ENCODE results near the gene DCHS1.

DCHS1 gene

DNA sequence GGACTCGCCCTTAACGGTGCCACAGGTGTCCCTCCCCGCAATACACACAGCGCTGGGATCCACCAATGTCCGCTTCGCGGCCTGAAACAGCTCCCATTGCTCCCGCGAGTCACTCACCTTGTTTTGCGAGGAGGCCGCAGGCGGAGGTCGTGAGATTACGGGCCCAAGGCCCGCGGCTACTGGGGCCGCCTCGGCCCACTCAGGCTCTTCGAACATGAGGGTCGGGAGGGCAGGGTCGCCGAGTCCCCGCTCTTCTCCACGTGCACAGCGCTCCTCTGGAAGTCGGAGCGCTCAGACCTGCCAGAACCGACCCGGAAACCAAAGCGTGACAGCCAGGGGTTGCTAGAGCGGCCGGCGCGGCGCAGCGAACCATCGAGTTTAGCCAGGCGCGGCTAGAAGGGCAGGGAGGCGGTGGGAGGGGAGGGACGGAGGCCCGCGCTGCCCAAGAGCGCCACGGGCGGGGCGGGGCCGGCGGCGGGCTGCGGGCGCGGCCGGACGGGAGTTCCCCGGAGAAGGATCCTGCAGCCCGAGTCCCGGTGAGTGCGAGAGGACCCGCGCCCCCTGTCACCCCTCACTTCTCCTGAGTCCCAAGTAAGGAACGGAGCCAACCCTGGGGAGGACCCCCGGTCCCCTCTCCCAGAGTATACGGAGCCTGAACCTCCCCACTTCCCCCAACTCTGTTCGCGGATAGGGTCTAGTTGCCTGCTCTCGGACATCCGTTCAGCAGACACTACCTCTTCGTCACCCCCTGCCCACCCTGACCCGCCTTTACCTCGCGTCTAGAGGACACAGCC lies 52.1 kb downstream of the DCHS1 start, which contains the start of the genes ILK and RRP8:
Gene ILK (plus strand): TSS at position 488 of the 794 bp plus-strand sequence. CDS start 498 bp downstream, outside the sequence.
Gene RRP8 (minus strand): TSS at position 330 of the 794 bp plus-strand sequence. CDS start 114 bp downstream, at position 216.
- DNase-seq (ENCODE audit: extremely low spot score) = peak; percentile 91
- POLR2A ChIA-PET = interaction anchor here (0.6 to 3.2 kb wide), 14 partner anchors 8 to 122 kb away, joined by 3 to 18 read pairs (median 5); partner anchors contain the start of genes ARFIP2, MRPL17, TAF10 and TIMM10B
- CTCF ChIA-PET = no interaction called here
- TF ChIP-seq ARNT (IDR thresholded peaks at IDR 0.05) (peak; percentile 58), BHLHE40 (IDR thresholded peaks at IDR 0.05; ENCODE audit: borderline replicate concordance) (no peak), HDGF (IDR thresholded peaks at IDR 0.05; ENCODE audit: borderline replicate concordance) (no peak), NFRKB (IDR thresholded peaks at IDR 0.05) (no peak), FOXK2 (IDR thresholded peaks at IDR 0.05) (no peak), L3MBTL2 (conservative IDR thresholded peaks at IDR 0.05) (peak; percentile 85), ZNF384 (IDR thresholded peaks at IDR 0.05) (no peak), SP1 (IDR thresholded peaks at IDR 0.05) (no peak), SUZ12 (IDR thresholded peaks at IDR 0.05) (no peak), ELF4 (IDR thresholded peaks at IDR 0.05) (0 out of 2 replicates have a peak, but pooled peaks have one; percentile 26), TARDBP (IDR thresholded peaks at IDR 0.05) (no peak)
- TF ChIP-seq, protein P1, sequence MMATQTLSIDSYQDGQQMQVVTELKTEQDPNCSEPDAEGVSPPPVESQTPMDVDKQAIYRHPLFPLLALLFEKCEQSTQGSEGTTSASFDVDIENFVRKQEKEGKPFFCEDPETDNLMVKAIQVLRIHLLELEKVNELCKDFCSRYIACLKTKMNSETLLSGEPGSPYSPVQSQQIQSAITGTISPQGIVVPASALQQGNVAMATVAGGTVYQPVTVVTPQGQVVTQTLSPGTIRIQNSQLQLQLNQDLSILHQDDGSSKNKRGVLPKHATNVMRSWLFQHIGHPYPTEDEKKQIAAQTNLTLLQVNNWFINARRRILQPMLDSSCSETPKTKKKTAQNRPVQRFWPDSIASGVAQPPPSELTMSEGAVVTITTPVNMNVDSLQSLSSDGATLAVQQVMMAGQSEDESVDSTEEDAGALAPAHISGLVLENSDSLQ (IDR thresholded peaks at IDR 0.05) = no peak

DNA sequence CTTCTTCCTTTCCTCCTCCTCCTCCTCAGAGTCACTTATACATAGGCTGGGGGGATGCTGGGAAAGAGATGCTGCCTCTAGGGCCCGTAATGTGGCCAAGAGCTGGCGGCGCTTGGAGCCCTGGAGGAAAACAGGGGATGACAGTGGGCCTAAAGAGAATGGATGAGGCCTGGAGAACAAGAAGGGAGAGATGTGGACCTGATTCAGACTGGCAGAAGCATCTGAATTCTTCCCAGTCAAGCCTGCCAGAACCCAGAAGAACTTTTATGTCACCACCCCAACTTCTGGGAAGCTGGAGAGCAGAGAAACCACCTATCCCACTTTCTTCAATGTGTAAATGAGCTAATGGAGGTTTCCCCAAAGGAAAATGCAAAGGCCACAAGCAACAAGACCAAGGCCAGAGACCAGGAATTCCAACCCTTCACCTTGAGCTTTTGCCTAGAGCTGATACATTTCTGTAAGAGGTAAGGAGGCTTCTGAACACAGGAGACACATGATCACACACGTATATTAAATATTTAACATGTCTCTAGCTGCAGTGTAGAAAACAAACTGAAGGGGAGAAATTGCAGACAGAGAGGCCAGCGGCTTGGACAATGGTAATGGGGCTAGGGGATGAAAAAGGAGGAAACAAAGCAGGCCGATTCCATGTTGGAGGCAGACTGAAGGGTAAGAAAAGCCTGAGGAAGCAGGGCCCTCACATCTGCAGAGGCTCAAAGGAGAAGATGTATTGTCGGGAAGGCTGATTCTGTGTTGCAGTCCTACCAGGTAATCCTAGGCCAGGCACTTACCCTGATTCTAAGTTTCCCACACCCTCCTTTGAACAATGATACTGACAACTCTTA lies 53.3 kb downstream of the DCHS1 start:
- ChIA-PET CTCF (no interaction called here), POLR2A (interaction anchor here (0.6 to 3.2 kb wide), 7 partner anchors 8 to 81 kb away, joined by 3 to 18 read pairs (median 4); partner anchors contain the start of genes MRPL17, TAF10 and TPP1)
- TF ChIP-seq ELF4 (IDR thresholded peaks at IDR 0.05) (no peak), ZNF384 (IDR thresholded peaks at IDR 0.05) (no peak), TARDBP (IDR thresholded peaks at IDR 0.05) (no peak), BHLHE40 (IDR thresholded peaks at IDR 0.05; ENCODE audit: borderline replicate concordance) (no peak), FOXK2 (IDR thresholded peaks at IDR 0.05) (no peak), HDGF (IDR thresholded peaks at IDR 0.05; ENCODE audit: borderline replicate concordance) (no peak), FOXM1 (IDR thresholded peaks at IDR 0.05; ENCODE audit: borderline replicate concordance) (no peak), L3MBTL2 (conservative IDR thresholded peaks at IDR 0.05) (no peak), FOXA1 (IDR thresholded peaks at IDR 0.05) (no peak), SUZ12 (IDR thresholded peaks at IDR 0.05) (no peak), SP1 (IDR thresholded peaks at IDR 0.05) (no peak), CTBP1 (IDR thresholded peaks at IDR 0.05; ENCODE audit: borderline replicate concordance) (no peak), ARNT (IDR thresholded peaks at IDR 0.05) (no peak)
- TF ChIP-seq, protein P1 (IDR thresholded peaks at IDR 0.05) = no peak
- DNase-seq (ENCODE audit: extremely low spot score) = no peak

DNA sequence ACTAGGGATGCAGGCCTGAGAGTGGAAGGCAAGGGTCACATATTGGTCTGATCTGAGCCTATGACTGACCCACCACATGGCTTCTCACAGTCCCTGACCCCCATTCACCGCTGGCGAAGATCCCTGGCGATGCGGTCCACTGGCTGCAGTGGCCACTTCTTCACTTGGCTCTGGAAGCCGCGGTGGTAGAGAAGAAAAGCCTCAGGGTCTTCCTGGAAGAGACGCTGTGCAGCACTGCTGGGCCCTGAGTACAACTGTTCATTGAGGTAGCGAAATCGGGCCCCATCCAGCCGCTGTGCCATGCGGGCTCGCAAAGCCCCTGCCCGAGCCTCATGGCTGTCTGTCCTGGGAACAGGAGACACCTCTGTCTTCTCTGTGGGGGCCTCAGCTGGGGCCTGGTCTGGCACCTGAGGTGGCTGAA lies 54.6 kb downstream of the DCHS1 start:
- DNase-seq (ENCODE audit: extremely low spot score) = no peak
- POLR2A ChIA-PET = no interaction called here
- TF ChIP-seq LEF1 (IDR thresholded peaks at IDR 0.05; ENCODE audit: borderline replicate concordance) (no peak), ELF4 (IDR thresholded peaks at IDR 0.05) (no peak), SUZ12 (IDR thresholded peaks at IDR 0.05) (no peak), TARDBP (IDR thresholded peaks at IDR 0.05) (no peak), ZNF384 (IDR thresholded peaks at IDR 0.05) (no peak), BHLHE40 (IDR thresholded peaks at IDR 0.05; ENCODE audit: borderline replicate concordance) (no peak), CTBP1 (IDR thresholded peaks at IDR 0.05; ENCODE audit: borderline replicate concordance) (no peak), FOXA1 (IDR thresholded peaks at IDR 0.05) (no peak), ARNT (IDR thresholded peaks at IDR 0.05) (no peak)
- CTCF ChIA-PET = no interaction called here

DNA sequence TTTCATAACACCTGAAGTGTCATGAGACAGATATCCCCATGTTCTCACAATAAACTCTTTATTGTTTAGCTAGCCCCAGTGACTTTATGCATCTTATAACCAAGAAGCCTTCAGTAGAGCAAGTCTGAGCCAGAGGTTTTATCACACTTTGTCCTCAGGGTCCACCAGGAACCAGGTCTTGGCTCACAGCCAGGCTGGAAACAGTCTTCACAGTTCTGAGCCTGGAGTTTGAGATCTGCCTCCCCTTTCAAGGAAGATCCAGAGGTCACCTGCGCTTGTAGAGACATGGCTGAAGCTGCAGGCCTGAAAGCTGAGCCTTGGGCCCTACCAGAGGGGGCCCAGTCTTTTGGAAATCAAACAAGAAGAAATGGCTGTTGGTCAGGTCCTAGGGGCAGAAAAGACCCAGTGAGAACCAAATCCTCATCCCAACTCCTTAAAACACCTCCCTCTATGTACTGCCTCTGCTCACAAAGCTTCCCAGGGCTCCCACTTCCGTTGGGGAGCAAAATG lies 55.7 kb downstream of the DCHS1 start:
- POLR2A ChIA-PET = no interaction called here
- TF ChIP-seq FOXM1 (IDR thresholded peaks at IDR 0.05; ENCODE audit: borderline replicate concordance) = no peak
- TF ChIP-seq, protein P1 (IDR thresholded peaks at IDR 0.05) = no peak
- TF ChIP-seq TARDBP (IDR thresholded peaks at IDR 0.05) = no peak
- no peak for TF ChIP-seq NFRKB (IDR thresholded peaks at IDR 0.05)
- no peak for TF ChIP-seq SP1 (IDR thresholded peaks at IDR 0.05)
- no peak for TF ChIP-seq FOXA1 (IDR thresholded peaks at IDR 0.05)
- no peak for TF ChIP-seq LEF1 (IDR thresholded peaks at IDR 0.05; ENCODE audit: borderline replicate concordance)
- no peak for TF ChIP-seq SUZ12 (IDR thresholded peaks at IDR 0.05)
- no peak for TF ChIP-seq BHLHE40 (IDR thresholded peaks at IDR 0.05; ENCODE audit: borderline replicate concordance)
- no peak for TF ChIP-seq L3MBTL2 (conservative IDR thresholded peaks at IDR 0.05)
- TF ChIP-seq ZNF384 (IDR thresholded peaks at IDR 0.05) = no peak
- TF ChIP-seq HDGF (IDR thresholded peaks at IDR 0.05; ENCODE audit: borderline replicate concordance) = no peak
- no peak for TF ChIP-seq FOXK2 (IDR thresholded peaks at IDR 0.05)
- TF ChIP-seq CTBP1 (IDR thresholded peaks at IDR 0.05; ENCODE audit: borderline replicate concordance) = no peak
- no peak for TF ChIP-seq ELF4 (IDR thresholded peaks at IDR 0.05)
- no peak for TF ChIP-seq ARNT (IDR thresholded peaks at IDR 0.05)
- CTCF ChIA-PET = no interaction called here
- DNase-seq (ENCODE audit: extremely low spot score) = no peak

DNA sequence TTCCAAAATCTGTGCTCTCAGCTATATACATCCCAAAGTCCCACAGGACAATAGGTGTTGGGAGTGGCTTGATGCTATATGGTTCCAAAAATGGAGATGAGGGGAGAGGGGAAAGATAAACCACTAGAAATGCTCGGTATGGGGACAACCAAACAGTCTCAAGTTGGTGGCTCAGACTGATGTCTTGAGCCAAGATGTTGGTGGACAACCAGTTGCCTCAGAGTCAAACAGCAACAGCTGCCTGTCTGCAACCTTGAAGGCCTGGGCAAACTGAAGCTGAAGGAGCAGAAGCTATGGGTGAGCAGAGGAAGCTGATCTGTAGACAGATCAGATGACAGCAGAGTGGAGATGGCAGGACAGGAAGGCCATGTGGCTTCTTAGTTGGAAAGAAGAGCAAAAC lies 56.2 kb downstream of the DCHS1 start:
- ChIA-PET CTCF (no interaction called here), POLR2A (no interaction called here)
- TF ChIP-seq HDGF (IDR thresholded peaks at IDR 0.05; ENCODE audit: borderline replicate concordance) = no peak
- TF ChIP-seq LEF1 (IDR thresholded peaks at IDR 0.05; ENCODE audit: borderline replicate concordance) = no peak
- no peak for TF ChIP-seq TARDBP (IDR thresholded peaks at IDR 0.05)
- no peak for TF ChIP-seq BHLHE40 (IDR thresholded peaks at IDR 0.05; ENCODE audit: borderline replicate concordance)
- TF ChIP-seq L3MBTL2 (conservative IDR thresholded peaks at IDR 0.05) = no peak
- TF ChIP-seq CTBP1 (IDR thresholded peaks at IDR 0.05; ENCODE audit: borderline replicate concordance) = no peak
- no peak for TF ChIP-seq SP1 (IDR thresholded peaks at IDR 0.05)
- TF ChIP-seq ELF4 (IDR thresholded peaks at IDR 0.05) = no peak
- no peak for TF ChIP-seq FOXA1 (IDR thresholded peaks at IDR 0.05)
- TF ChIP-seq, protein P1 (IDR thresholded peaks at IDR 0.05) = no peak
- no peak for DNase-seq (ENCODE audit: extremely low spot score)
